ENCODE data around the gene XYLT1.

Gene XYLT1

DNA sequence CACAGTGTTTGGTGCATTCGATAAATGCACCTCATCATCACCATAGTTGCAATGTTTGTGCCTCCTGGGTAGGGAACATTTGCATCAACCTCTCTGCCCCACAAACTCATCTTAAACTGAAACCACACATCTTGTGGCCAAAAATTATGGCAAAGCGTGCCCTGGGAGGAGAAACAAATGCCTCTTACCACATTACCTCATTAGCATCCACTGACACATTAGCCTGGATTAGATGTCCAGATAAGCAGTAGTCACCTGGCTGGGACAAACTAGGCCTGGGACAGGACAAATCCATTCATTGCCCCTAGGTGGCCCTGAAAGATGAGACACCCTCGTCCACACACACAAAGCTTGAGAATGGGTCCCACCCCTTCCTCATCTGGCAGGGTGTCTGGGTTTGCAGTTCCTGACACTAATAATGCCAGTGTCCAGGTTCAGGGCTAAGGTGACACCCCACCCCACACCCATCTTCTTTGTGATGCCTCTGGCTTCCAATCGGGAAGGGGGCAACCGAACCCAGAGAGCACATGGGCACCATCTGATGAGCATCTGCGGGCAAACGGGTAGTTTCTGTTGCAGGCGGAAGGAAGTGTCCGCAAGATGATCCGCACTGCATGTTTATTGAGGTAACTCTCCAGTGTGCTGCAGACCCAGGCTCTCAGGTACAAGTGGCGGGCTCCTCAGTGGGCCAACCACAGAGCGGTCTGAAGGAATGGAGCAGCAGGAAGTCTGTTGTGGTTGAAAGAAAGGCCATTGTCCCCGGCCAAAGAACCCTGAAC is 8.6 kb downstream of the XYLT1 start (continued):
- no peak for TF ChIP-seq ZNF24 (tag by site-specific recombination; IDR thresholded peaks at IDR 0.05)
- TF ChIP-seq ZBTB20 (tag by site-specific recombination; IDR thresholded peaks at IDR 0.05), result no peak
- no peak for TF ChIP-seq ZNF223 (tag by site-specific recombination; IDR thresholded peaks at IDR 0.05)

DNA sequence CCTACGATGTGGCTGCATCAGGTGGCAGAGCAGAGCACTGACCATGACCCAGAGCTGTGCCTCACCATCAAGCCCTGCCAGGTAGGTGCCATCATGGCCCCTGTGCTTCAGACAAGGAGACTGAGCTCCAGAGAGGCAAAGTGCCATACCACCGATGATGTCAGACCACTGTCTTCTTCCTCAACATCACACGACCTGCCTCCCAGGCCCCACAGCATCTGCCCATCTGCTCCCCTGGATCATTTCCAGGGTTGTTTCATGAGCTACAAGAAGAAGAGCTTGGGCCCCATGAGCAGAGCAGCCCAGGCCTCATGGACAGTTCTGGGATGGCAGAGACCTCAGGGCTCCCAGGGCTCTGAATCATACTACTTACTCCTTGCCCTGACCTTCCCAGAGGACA is 9.9 kb downstream of the XYLT1 start:
- H3K9me3 ChIP-seq (ENCODE audit: control insufficient read depth, insufficient read depth, low read depth, low read length), result no peaks in the 10 kb centered on the region
- H3K27ac ChIP-seq (ENCODE audit: extremely low read depth, low read depth, low read length), result no peak overlapping the region
- H3K4me1 ChIP-seq (ENCODE audit: control insufficient read depth, insufficient read depth, low read length), result no peaks in the 10 kb centered on the region
- TF ChIP-seq ZEB2 (tag by site-specific recombination; IDR thresholded peaks at IDR 0.05), result no peak
- no peak for TF ChIP-seq GLI2 (tag by site-specific recombination; IDR thresholded peaks at IDR 0.05; ENCODE audit: borderline replicate concordance, low read depth)
- TF ChIP-seq ZNF174 (tag by site-specific recombination; IDR thresholded peaks at IDR 0.05), result no peak
- no peak for TF ChIP-seq ZNF184 (tag by site-specific recombination; IDR thresholded peaks at IDR 0.05)
- no peak overlapping the region for H3K4me3 ChIP-seq (ENCODE audit: low read depth, low read length)
- no peaks in the 10 kb centered on the region for H3K36me3 ChIP-seq (ENCODE audit: control insufficient read depth in 2 of 2, insufficient read depth in 1 of 2, low read length in 2 of 2)
- ChIA-PET CTCF (no interaction called here), POLR2A (no interaction called here)

DNA sequence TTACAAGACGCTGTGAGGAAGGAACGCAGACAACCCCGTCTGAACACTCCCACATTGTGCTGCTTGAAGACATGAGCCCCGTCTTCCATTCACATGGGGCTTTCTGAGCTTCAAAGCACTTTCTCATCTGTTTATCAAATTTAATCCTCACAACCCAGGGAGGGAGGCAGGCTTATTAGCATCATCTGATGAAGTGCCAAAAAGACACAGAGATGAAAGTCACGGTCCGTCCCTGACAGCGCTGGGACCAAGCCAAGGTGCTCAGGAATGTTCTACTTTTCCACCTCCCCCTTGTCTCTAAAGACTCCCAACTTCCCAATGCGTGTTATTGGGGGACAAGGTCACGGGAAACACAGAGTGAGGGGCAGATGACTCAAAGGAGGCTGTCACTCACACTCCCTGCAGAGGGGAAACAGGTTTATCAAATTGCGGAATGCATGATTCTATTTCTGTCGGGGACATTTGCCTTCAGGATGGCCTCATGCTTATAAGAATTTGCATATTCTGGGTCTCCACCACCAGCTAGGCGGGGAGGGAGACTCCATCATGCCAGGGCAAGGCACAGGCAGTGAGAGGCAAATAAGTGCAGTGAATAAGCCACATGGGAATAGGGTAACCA is 10.7 kb downstream of the XYLT1 start:
- TF ChIP-seq ZNF121 (tag by site-specific recombination; IDR thresholded peaks at IDR 0.05) (no peak), KLF8 (tag by site-specific recombination; IDR thresholded peaks at IDR 0.05) (no peak), ZNF600 (tag by site-specific recombination; IDR thresholded peaks at IDR 0.05) (no peak), ZNF311 (tag by site-specific recombination; IDR thresholded peaks at IDR 0.05; ENCODE audit: borderline replicate concordance) (no peak), ZNF548 (tag by site-specific recombination; IDR thresholded peaks at IDR 0.05) (no peak), KLF10 (tag by site-specific recombination; IDR thresholded peaks at IDR 0.05) (no peak), ZNF621 (tag by site-specific recombination; IDR thresholded peaks at IDR 0.05) (no peak), ZNF16 (tag by site-specific recombination; IDR thresholded peaks at IDR 0.05; ENCODE audit: low read depth) (no peak), ZSCAN23 (tag by site-specific recombination; IDR thresholded peaks at IDR 0.05) (no peak), ZNF211 (tag by site-specific recombination; IDR thresholded peaks at IDR 0.05; ENCODE audit: low read depth) (no peak), ZBTB21 (tag by site-specific recombination; IDR thresholded peaks at IDR 0.05) (no peak), ZNF423 (tag by site-specific recombination; IDR thresholded peaks at IDR 0.05) (no peak)
- Histone ChIP-seq H3K36me3 (ENCODE audit: control insufficient read depth in 2 of 2, insufficient read depth in 1 of 2, low read length in 2 of 2) (no peaks in the 10 kb centered on the region), H3K9me3 (ENCODE audit: control insufficient read depth, insufficient read depth, low read depth, low read length) (no peaks in the 10 kb centered on the region), H3K4me3 (ENCODE audit: low read depth, low read length) (no peak overlapping the region), H3K4me1 (ENCODE audit: control insufficient read depth, insufficient read depth, low read length) (no peaks in the 10 kb centered on the region), H3K27ac (ENCODE audit: extremely low read depth, low read depth, low read length) (no peak overlapping the region)
- ChIA-PET POLR2A (no interaction called here), CTCF (no interaction called here)

DNA sequence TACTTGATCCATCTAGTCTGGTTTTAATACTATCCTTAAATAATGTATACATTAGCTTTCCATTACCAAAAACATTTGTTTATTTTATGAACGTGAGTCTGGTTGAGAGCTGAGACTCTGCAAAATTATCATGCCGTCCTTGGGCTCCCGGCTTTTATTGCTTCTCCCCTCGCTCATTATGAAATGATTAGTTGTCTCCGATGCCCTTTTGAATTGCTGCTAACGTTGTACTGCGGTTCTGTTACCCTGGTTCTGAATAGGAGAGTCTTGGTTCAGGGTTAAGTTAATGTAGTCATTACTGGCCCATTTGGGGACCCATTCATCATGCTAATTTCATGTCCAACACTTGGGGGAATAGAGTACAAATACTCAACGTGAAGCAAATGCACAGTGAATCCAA is 12.8 kb downstream of the XYLT1 start:
- no peaks in the 10 kb centered on the region for H3K9me3 ChIP-seq (ENCODE audit: control insufficient read depth, insufficient read depth, low read depth, low read length)
- POLR2A ChIA-PET, result no interaction called here
- TF ChIP-seq ZNF548 (tag by site-specific recombination; IDR thresholded peaks at IDR 0.05), result no peak
- TF ChIP-seq ZNF416 (tag by site-specific recombination; IDR thresholded peaks at IDR 0.05), result no peak
- TF ChIP-seq, protein P1, sequence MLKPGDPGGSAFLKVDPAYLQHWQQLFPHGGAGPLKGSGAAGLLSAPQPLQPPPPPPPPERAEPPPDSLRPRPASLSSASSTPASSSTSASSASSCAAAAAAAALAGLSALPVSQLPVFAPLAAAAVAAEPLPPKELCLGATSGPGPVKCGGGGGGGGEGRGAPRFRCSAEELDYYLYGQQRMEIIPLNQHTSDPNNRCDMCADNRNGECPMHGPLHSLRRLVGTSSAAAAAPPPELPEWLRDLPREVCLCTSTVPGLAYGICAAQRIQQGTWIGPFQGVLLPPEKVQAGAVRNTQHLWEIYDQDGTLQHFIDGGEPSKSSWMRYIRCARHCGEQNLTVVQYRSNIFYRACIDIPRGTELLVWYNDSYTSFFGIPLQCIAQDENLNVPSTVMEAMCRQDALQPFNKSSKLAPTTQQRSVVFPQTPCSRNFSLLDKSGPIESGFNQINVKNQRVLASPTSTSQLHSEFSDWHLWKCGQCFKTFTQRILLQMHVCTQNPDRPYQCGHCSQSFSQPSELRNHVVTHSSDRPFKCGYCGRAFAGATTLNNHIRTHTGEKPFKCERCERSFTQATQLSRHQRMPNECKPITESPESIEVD (tag by site-specific recombination; IDR thresholded peaks at IDR 0.05), result no peak
- no peak for TF ChIP-seq ZBTB17 (tag by site-specific recombination; IDR thresholded peaks at IDR 0.05)
- TF ChIP-seq ZNF112 (tag by site-specific recombination; IDR thresholded peaks at IDR 0.05), result no peak
- no peak for TF ChIP-seq ZIC2 (tag by site-specific recombination; IDR thresholded peaks at IDR 0.05)
- TF ChIP-seq YY1 (tag by site-specific recombination; IDR thresholded peaks at IDR 0.05), result no peak
- no peak for TF ChIP-seq BCL11A (tag by site-specific recombination; IDR thresholded peaks at IDR 0.05; ENCODE audit: low read depth)
- CTCF ChIA-PET, result interaction anchor here (0.7 kb wide), 1 partner anchor 9 kb away, joined by 3 read pairs; no protein-coding TSS in a partner anchor
- H3K4me1 ChIP-seq (ENCODE audit: control insufficient read depth, insufficient read depth, low read length), result no peaks in the 10 kb centered on the region
- H3K36me3 ChIP-seq (ENCODE audit: control insufficient read depth in 2 of 2, insufficient read depth in 1 of 2, low read length in 2 of 2), result no peaks in the 10 kb centered on the region
- H3K27ac ChIP-seq (ENCODE audit: extremely low read depth, low read depth, low read length), result no peak overlapping the region
- no peak overlapping the region for H3K4me3 ChIP-seq (ENCODE audit: low read depth, low read length)

Data from HEK293 (cell line).